ENCODE data around the gene PPP1R12A.

DNA sequence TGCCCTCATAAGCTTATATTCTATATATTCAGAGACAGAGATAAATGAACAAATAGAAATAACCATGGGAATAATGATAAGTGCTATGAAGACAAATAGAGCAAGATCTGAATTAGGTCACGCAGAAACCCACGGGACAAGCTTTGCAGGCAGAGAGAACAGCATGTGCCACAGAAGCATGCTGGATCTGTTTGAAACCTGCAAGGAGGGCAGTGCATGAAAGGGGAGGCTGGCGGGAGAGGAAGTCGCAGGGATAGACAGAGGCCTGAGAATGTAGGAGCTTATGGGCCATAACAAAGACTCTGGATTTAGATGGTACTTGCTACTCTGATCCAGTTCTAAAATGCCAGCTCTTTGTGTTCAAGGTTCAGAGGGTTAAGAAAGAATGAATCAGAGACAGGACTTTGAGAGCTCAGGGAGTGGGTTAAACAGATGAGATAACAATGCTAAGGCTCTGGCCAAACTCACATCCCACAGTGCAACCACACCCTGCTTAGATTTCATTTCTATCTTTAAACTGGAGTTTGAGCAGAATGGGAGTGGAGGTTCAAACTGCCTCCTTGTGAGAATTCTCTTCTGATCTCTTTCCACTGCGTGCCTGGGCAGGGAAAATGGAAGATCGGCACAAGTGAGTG lies 49.2 kb upstream of the PPP1R12A start:
- TF ChIP-seq, protein P1, sequence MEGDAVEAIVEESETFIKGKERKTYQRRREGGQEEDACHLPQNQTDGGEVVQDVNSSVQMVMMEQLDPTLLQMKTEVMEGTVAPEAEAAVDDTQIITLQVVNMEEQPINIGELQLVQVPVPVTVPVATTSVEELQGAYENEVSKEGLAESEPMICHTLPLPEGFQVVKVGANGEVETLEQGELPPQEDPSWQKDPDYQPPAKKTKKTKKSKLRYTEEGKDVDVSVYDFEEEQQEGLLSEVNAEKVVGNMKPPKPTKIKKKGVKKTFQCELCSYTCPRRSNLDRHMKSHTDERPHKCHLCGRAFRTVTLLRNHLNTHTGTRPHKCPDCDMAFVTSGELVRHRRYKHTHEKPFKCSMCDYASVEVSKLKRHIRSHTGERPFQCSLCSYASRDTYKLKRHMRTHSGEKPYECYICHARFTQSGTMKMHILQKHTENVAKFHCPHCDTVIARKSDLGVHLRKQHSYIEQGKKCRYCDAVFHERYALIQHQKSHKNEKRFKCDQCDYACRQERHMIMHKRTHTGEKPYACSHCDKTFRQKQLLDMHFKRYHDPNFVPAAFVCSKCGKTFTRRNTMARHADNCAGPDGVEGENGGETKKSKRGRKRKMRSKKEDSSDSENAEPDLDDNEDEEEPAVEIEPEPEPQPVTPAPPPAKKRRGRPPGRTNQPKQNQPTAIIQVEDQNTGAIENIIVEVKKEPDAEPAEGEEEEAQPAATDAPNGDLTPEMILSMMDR (IDR thresholded peaks at IDR 0.05 in 8 of 11, conservative IDR thresholded peaks at IDR 0.05 in 3 of 11) = no peak
- TF ChIP-seq POLR2AphosphoS5 (IDR thresholded peaks at IDR 0.05) (no peak), POLR2A (IDR thresholded peaks at IDR 0.05) (no peak)
